K562 (cell line): ENCODE data around the gene SLC22A7. TPM values are rescaled to one million over a fixed set of nuclear protein-coding genes. Genes with fewer than 3 reads are reported as not detected.

Experiments
- ARID1B ChIP-seq: fragments of 450-650 bp; IDR thresholded peaks from 2 replicates; pipeline ENCODE4 v1.6.1; 2016; ENCODE audit warnings: antibody characterized with exemption, mild to moderate bottlenecking, inconsistent platforms
- BRF1 ChIP-seq: IDR thresholded peaks from 3 replicates; pipeline ENCODE4 v1.6.1; 2011; ENCODE audit warnings: borderline replicate concordance, mild to moderate bottlenecking; ENCODE audit not compliant: insufficient read length; ENCODE audit errors: extremely low read depth
- CREB3 ChIP-seq: fragments of 450-650 bp; conservative IDR thresholded peaks from 2 replicates; pipeline ENCODE4 v1.6.1; 2016; ENCODE audit warnings: missing genetic modification characterization, low read depth, mild to moderate bottlenecking, missing compliant biosample characterization, moderate library complexity
- FOXJ3 ChIP-seq: sonication (generic); formaldehyde crosslinking; IDR thresholded peaks from 2 replicates; pipeline ENCODE4 v1.4.0; 2020; ENCODE audit warnings: mild to moderate bottlenecking, missing genetic modification reagents
- FOXP1 ChIP-seq: sonication (generic); formaldehyde crosslinking; IDR thresholded peaks from 2 replicates; pipeline ENCODE4 v1.8.0; 2022; ENCODE audit warnings: mild to moderate bottlenecking, missing genetic modification reagents
- GMEB1 ChIP-seq: fragments of 250-450 bp; sonication (Bioruptor Pico); IDR thresholded peaks from 2 replicates; pipeline ENCODE4 v1.4.0; 2020; ENCODE audit warnings: mild to moderate bottlenecking
- HDAC3 ChIP-seq: fragments of 450-650 bp; IDR thresholded peaks from 2 replicates; pipeline ENCODE4 v1.6.1; 2018; ENCODE audit warnings: borderline replicate concordance, mild to moderate bottlenecking, moderate library complexity; ENCODE audit not compliant: partially characterized antibody
- HMBOX1 ChIP-seq: sonication (generic); IDR thresholded peaks from 2 replicates; pipeline ENCODE4 v1.6.1; 2016
- HMG20B ChIP-seq: fragments of 250-450 bp; sonication (Bioruptor Pico); IDR thresholded peaks from 2 replicates; pipeline ENCODE4 v1.5.0; 2021; ENCODE audit warnings: mild to moderate bottlenecking
- HMGN3 ChIP-seq: IDR thresholded peaks from 2 replicates; pipeline ENCODE4 v1.6.1; 2011; ENCODE audit warnings: borderline replicate concordance, low read depth, mild to moderate bottlenecking, mixed read lengths, low read length; ENCODE audit not compliant: insufficient read length; ENCODE audit errors: extremely low read depth
- JUND ChIP-seq, 2 experiments: IDR thresholded peaks; 2 replicates in 1 of 2; 3 replicates in 1 of 2; pipeline ENCODE4 v1.6.1; 2011; ENCODE audit warnings: borderline replicate concordance in 2 of 2, low read depth in 2 of 2, low read length in 2 of 2, improper control_type of control experiment in 1 of 2, missing biosample characterization in 1 of 2, missing genetic modification characterization in 1 of 2, missing genetic modification reagents in 1 of 2
- LCOR ChIP-seq: sonication (generic); formaldehyde crosslinking; IDR thresholded peaks from 2 replicates; pipeline ENCODE4 v1.8.0; 2022; ENCODE audit warnings: mild to moderate bottlenecking, missing genetic modification reagents
- MTA3 ChIP-seq: fragments of 450-650 bp; formaldehyde crosslinking; IDR thresholded peaks from 2 replicates; pipeline ENCODE4 v1.6.1; 2017; ENCODE audit warnings: mild to moderate bottlenecking, borderline replicate concordance
- NCOA1 ChIP-seq: fragments of 450-650 bp; IDR thresholded peaks from 2 replicates; pipeline ENCODE4 v1.6.1; 2016; ENCODE audit warnings: low read depth
- NRF1 ChIP-seq, 2 experiments: fragments of 450-650 bp; IDR thresholded peaks in 1 of 2; conservative IDR thresholded peaks in 1 of 2; 2 replicates each; pipeline ENCODE4 v1.6.1; 2014; ENCODE audit warnings: mild to moderate bottlenecking in 2 of 2
- OTX1 ChIP-seq: fragments of 450-650 bp; formaldehyde crosslinking; IDR thresholded peaks from 2 replicates; pipeline ENCODE4 v1.4.0; 2022; ENCODE audit warnings: mild to moderate bottlenecking
- RBM15 ChIP-seq: fragments of 200-400 bp; formaldehyde crosslinking; IDR thresholded peaks from 2 replicates; pipeline ENCODE4 v1.6.1; 2018; ENCODE audit warnings: mild to moderate bottlenecking, low read length, moderate library complexity; ENCODE audit not compliant: insufficient read depth
- TAL1 ChIP-seq: fragments of 450-650 bp; IDR thresholded peaks from 2 replicates; pipeline ENCODE4 v1.6.1; 2016; ENCODE audit warnings: mild to moderate bottlenecking
- TBL1XR1 ChIP-seq, 2 experiments: IDR thresholded peaks; 2 replicates each; pipeline ENCODE4 v1.6.1; 2012; ENCODE audit warnings: improper control_type of control experiment in 2 of 2, low read length in 2 of 2, mild to moderate bottlenecking in 1 of 2
- XRCC4 ChIP-seq: IDR thresholded peaks from one replicate; pipeline ENCODE4 v1.6.1; 2011; ENCODE audit not compliant: insufficient read depth, insufficient read length; ENCODE audit errors: extremely low read depth
- ZNF518B ChIP-seq: fragments of 250-450 bp; sonication (Bioruptor Pico); IDR thresholded peaks from 2 replicates; pipeline ENCODE4 v1.5.0; 2021; ENCODE audit warnings: mild to moderate bottlenecking, moderate library complexity
- polyA plus RNA-seq, 8 experiments: library from polyadenylated mRNA; depleted of rRNA in 4 of 8; stranded (reverse) in 5 of 8; unstranded in 3 of 8; fragments of >200 nt; fragmentation: Nextera tagmentation in 2 of 8; fragmentation: Illumina TruSeq in 1 of 8; extraction: Ambion mirVana in 2 of 8; extraction: Trizol in 1 of 8; gene quantifications; 2 replicates each; pipeline versions ENCODE4 v1.2.1 to v1.2.3, GENCODE V29; 2011 to 2014; ENCODE audit warnings: inconsistent platforms in 1 of 8, missing spikeins in 1 of 8
- total RNA-seq, 7 experiments: library from RNA; depleted of rRNA in 6 of 7; stranded (reverse); fragments of >200 nt in 6 of 7; fragmentation: Illumina TruSeq in 2 of 7; extraction: Trizol in 2 of 7; gene quantifications; 2 replicates each; pipeline versions ENCODE4 v1.2.1 to v1.2.3, GENCODE V29; 2011 to 2021; ENCODE audit warnings: low replicate concordance in 1 of 7

The SLC22A7 gene
- total and polyA plus RNA-seq, 9 of the 15 experiments (the other 6 are each of a cell fraction or from before 2014, with no cell fraction given): not detected

GRCh38 chr6:43267619-43268354 lies 30.3 kb upstream of the SLC22A7 start (continued):
- TF ChIP-seq NCOA1: no peak
- no peak for TF ChIP-seq OTX1 (CRISPR knock-in tag)
- TF ChIP-seq MTA3: peak; percentile 66; the same call in 1 of the 2 replicates
- no peak for TF ChIP-seq ZNF518B (CRISPR knock-in tag)
- TF ChIP-seq HMGN3: no peak
- peak; percentile 87 for TF ChIP-seq ARID1B
- no peak for TF ChIP-seq HMG20B (CRISPR knock-in tag)
- no peak for TF ChIP-seq FOXP1 (CRISPR knock-in tag)
- TF ChIP-seq HMBOX1: no peak
- no peak for TF ChIP-seq HDAC3
- TF ChIP-seq TAL1: peak; percentile 54
- TF ChIP-seq FOXJ3: no peak
- TF ChIP-seq BRF1: no peak
- TF ChIP-seq GMEB1 (CRISPR knock-in tag): no peak
- 0 out of 2 replicates have a peak, but pooled peaks have one; percentile 4 for TF ChIP-seq JUND (IDR thresholded peaks at IDR 0.05; ENCODE audit: borderline replicate concordance, low read depth, low read length)
- TF ChIP-seq JUND (tag; IDR thresholded peaks at IDR 0.05; ENCODE audit: borderline replicate concordance, low read depth, low read length): peak; percentile 14; the same call in 1 of the 3 replicates
- TF ChIP-seq CREB3: no peak
- no peak for TF ChIP-seq RBM15
- TF ChIP-seq LCOR (CRISPR knock-in tag): no peak
- peak in 1 of 2 experiments; percentile 38; a peak in 1 of 4 replicates for TF ChIP-seq TBL1XR1 (IDR thresholded peaks at IDR 0.05; ENCODE audit: low read length in 2 of 2)
- peak; percentile 54 to 60 for TF ChIP-seq NRF1 (conservative IDR thresholded peaks at IDR 0.05 in 1 of 2, IDR thresholded peaks at IDR 0.05 in 1 of 2)
- no peak for TF ChIP-seq XRCC4
